GM23338 (cell line): ENCODE data around the gene IQCK. TPM values are rescaled to one million over a fixed set of nuclear protein-coding genes. Genes with fewer than 3 reads are reported as not detected.

Experiments
- ATAC-seq: fragments of 200-7000 bp; cut with Tn5 transposase; 3 replicates; pipeline ENCODE4 v1.9.1; 2020
- DNase-seq: peaks from one replicate; pipeline ENCODE4 v3.0.0-alpha.2; 2015; ENCODE audit warnings: low spot score
- H2AFZ ChIP-seq: fragments of 200-600 bp; sonication (generic); 2 replicates; pipeline ENCODE4 v1.8.0; 2016; ENCODE audit warnings: antibody characterized with exemption, mild to moderate bottlenecking, moderate library complexity
- H3F3A ChIP-seq: fragments of 200-600 bp; sonication (generic); replicated peaks from 2 replicates; pipeline ENCODE4 v1.8.0; 2017; ENCODE audit warnings: antibody characterized with exemption, mixed run types, low read depth
- H3K27ac ChIP-seq: fragments of 200-600 bp; sonication (generic); 2 replicates; pipeline ENCODE4 v1.6.1; 2016; ENCODE audit warnings: low read depth
- H3K27me3 ChIP-seq: fragments of 200-600 bp; sonication (generic); 2 replicates; pipeline ENCODE4 v1.8.0; 2016; ENCODE audit warnings: mild to moderate bottlenecking, mixed run types, moderate library complexity; ENCODE audit not compliant: insufficient read depth
- H3K36me3 ChIP-seq: fragments of 200-600 bp; sonication (generic); 2 replicates; pipeline ENCODE4 v1.8.0; 2016; ENCODE audit warnings: mild to moderate bottlenecking; ENCODE audit not compliant: insufficient read depth
- H3K4me1 ChIP-seq: fragments of 200-600 bp; sonication (generic); 2 replicates; pipeline ENCODE4 v1.8.0; 2016; ENCODE audit warnings: mild to moderate bottlenecking, moderate library complexity; ENCODE audit not compliant: insufficient read depth
- H3K4me2 ChIP-seq: fragments of 200-600 bp; sonication (generic); 2 replicates; pipeline ENCODE4 v1.7.1; 2017; ENCODE audit warnings: mixed run types
- H3K4me3 ChIP-seq: fragments of 200-600 bp; sonication (generic); 2 replicates; pipeline ENCODE4 v1.6.1; 2016; ENCODE audit warnings: mixed run types
- H3K79me2 ChIP-seq: fragments of 200-600 bp; sonication (generic); replicated peaks from 2 replicates; pipeline ENCODE4 v1.8.0; 2017; ENCODE audit warnings: mild to moderate bottlenecking; ENCODE audit not compliant: insufficient read depth
- H3K9me2 ChIP-seq: fragments of 200-600 bp; sonication (generic); 2 replicates; pipeline ENCODE4 v1.8.0; 2017; ENCODE audit not compliant: insufficient read depth
- H4K20me1 ChIP-seq: fragments of 200-600 bp; sonication (generic); replicated peaks from 2 replicates; pipeline ENCODE4 v1.8.0; 2017; ENCODE audit warnings: mild to moderate bottlenecking; ENCODE audit not compliant: insufficient read depth
- H3K27ac Mint-ChIP-seq: 2 replicates; pipeline ENCODE4 v1.8.0; 2020; ENCODE audit warnings: inconsistent platforms, mild to moderate bottlenecking, moderate library complexity, mixed read lengths
- H3K27me3 Mint-ChIP-seq: 3 replicates; pipeline ENCODE4 v1.8.0; 2022; ENCODE audit warnings: low read depth, mild to moderate bottlenecking, moderate library complexity, mixed read lengths, inconsistent platforms; ENCODE audit not compliant: insufficient read depth, poor library complexity
- H3K36me3 Mint-ChIP-seq: 3 replicates; pipeline ENCODE4 v1.8.0; 2021; ENCODE audit warnings: low read depth, mild to moderate bottlenecking, inconsistent platforms, moderate library complexity, mixed read lengths
- H3K4me1 Mint-ChIP-seq: 3 replicates; pipeline ENCODE4 v1.8.0; 2020; ENCODE audit warnings: mild to moderate bottlenecking, inconsistent platforms, mixed read lengths
- H3K4me3 Mint-ChIP-seq: 3 replicates; pipeline ENCODE4 v1.8.0; 2021; ENCODE audit warnings: moderate library complexity, mild to moderate bottlenecking, inconsistent platforms, mixed read lengths
- H3K9me3 Mint-ChIP-seq: 3 replicates; pipeline ENCODE4 v1.8.0; 2020; ENCODE audit warnings: moderate library complexity, mild to moderate bottlenecking, inconsistent platforms, mixed read lengths
- CREB1 ChIP-seq: fragments of 250-450 bp; sonication (Bioruptor Pico); IDR thresholded peaks from 2 replicates; pipeline ENCODE4 v1.5.0; 2020; ENCODE audit warnings: low read depth, mild to moderate bottlenecking, moderate library complexity
- EZH2 ChIP-seq: fragments of 200-600 bp; sonication (generic); IDR thresholded peaks from one replicate; pipeline ENCODE4 v1.8.0; 2017; ENCODE audit warnings: antibody characterized with exemption, mild to moderate bottlenecking, low read depth; ENCODE audit not compliant: unreplicated experiment
- JUNB ChIP-seq: IDR thresholded peaks from one replicate; pipeline ENCODE4 v1.6.1; 2016; ENCODE audit warnings: antibody characterized with exemption; ENCODE audit not compliant: unreplicated experiment
- NANOG ChIP-seq: IDR thresholded peaks from 2 replicates; pipeline ENCODE4 v1.6.1; 2016; ENCODE audit warnings: antibody characterized with exemption, borderline replicate concordance
- POLR2AphosphoS5 ChIP-seq: IDR thresholded peaks from 2 replicates; pipeline ENCODE4 v1.6.1; 2016; ENCODE audit warnings: antibody characterized with exemption, low read depth
- STAT1 ChIP-seq: IDR thresholded peaks from one replicate; pipeline ENCODE4 v1.6.1; 2016; ENCODE audit warnings: antibody characterized with exemption; ENCODE audit not compliant: unreplicated experiment
- ZNF114 ChIP-seq: fragments of 250-450 bp; sonication (Bioruptor Pico); IDR thresholded peaks from 2 replicates; pipeline ENCODE4 v1.5.0; 2020; ENCODE audit warnings: mild to moderate bottlenecking, moderate library complexity
- ZNF331 ChIP-seq: fragments of 250-450 bp; sonication (Bioruptor Pico); IDR thresholded peaks from 2 replicates; pipeline ENCODE4 v1.5.0; 2020; ENCODE audit warnings: low read depth, mild to moderate bottlenecking, moderate library complexity
- ZNF462 ChIP-seq: fragments of 250-450 bp; sonication (Bioruptor Pico); IDR thresholded peaks from 2 replicates; pipeline ENCODE4 v1.5.0; 2020; ENCODE audit warnings: mild to moderate bottlenecking, moderate library complexity
- polyA plus RNA-seq: library from polyadenylated mRNA; unstranded; fragments of >200 nt; fragmentation: Nextera tagmentation; extraction: Ambion mirVana; gene quantifications from 2 replicates; pipeline ENCODE4 v1.2.1, GENCODE V29; 2016
- total RNA-seq: library from RNA; depleted of rRNA; stranded (reverse); fragments of >200 nt; shearing (Covaris generic); gene quantifications from 2 replicates; pipeline ENCODE4 v1.2.3, GENCODE V29; 2014
- TF ChIP-seq, protein P1 (sequence below): IDR thresholded peaks from 2 replicates; pipeline ENCODE4 v1.6.1; 2016; ENCODE audit warnings: antibody characterized with exemption
- TF ChIP-seq, protein P2 (sequence below), 2 experiments: fragments of 200-600 bp in 1 of 2; sonication (generic) in 1 of 2; conservative IDR thresholded peaks; 2 replicates each; pipeline versions ENCODE4 v1.5.1 to v1.6.1; 2016 to 2017; ENCODE audit warnings: antibody characterized with exemption in 2 of 2, low read depth in 2 of 2, mild to moderate bottlenecking in 2 of 2, moderate library complexity in 1 of 2
- TF ChIP-seq, protein P3 (sequence below): IDR thresholded peaks from one replicate; pipeline ENCODE4 v1.6.1; 2018; ENCODE audit warnings: antibody characterized with exemption; ENCODE audit not compliant: unreplicated experiment

Gene IQCK
- total and polyA plus RNA-seq, 2 experiments from 2014 or later, result 7.6 to 10.0 TPM

DNA sequence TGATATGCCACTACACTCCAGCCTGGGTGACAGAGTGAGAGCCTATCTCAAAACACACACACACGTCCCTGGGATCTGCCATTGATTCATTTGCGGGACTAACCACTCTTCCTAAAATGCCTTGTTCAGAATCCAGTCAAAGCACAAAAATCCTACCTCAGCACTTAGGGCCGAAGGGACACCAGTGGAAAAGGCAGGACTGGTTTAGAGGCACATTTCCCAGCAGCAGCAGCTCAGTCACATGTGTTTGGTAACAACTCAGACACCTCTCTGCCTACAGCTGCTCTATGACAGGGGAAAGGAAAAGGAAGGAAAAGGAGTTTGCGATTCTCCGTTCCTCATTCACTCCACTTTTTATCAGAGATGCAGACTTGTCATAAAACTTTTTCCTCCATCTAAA, 12.2 kb upstream of the IQCK start:
- peaks cover 21% of the 10 kb centered on the region for H3K4me1 ChIP-seq
- no peak overlapping the region for H3K4me3 ChIP-seq
- H2AFZ ChIP-seq, result no peak overlapping the region
- ATAC-seq (no peak), DNase-seq (no peak)
- peaks cover 34% of the 10 kb centered on the region for H3K4me1 Mint-ChIP-seq
- peaks cover 62% of the 10 kb centered on the region for H3K79me2 ChIP-seq
- peaks cover 99% of the 10 kb centered on the region for H3K36me3 Mint-ChIP-seq
- peaks cover 19% of the 10 kb centered on the region for H3K27me3 Mint-ChIP-seq
- H3K4me2 ChIP-seq, result no peak overlapping the region
- TF ChIP-seq, protein P1, sequence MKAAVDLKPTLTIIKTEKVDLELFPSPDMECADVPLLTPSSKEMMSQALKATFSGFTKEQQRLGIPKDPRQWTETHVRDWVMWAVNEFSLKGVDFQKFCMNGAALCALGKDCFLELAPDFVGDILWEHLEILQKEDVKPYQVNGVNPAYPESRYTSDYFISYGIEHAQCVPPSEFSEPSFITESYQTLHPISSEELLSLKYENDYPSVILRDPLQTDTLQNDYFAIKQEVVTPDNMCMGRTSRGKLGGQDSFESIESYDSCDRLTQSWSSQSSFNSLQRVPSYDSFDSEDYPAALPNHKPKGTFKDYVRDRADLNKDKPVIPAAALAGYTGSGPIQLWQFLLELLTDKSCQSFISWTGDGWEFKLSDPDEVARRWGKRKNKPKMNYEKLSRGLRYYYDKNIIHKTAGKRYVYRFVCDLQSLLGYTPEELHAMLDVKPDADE, result no peak
- TF ChIP-seq ZNF114 (CRISPR knock-in tag), result no peak
- TF ChIP-seq ZNF462 (CRISPR knock-in tag), result no peak
- TF ChIP-seq STAT1, result no peak
- no peak for TF ChIP-seq POLR2AphosphoS5
- TF ChIP-seq JUNB, result no peak
- no peak for TF ChIP-seq CREB1 (CRISPR knock-in tag)
- TF ChIP-seq EZH2, result no peak
- TF ChIP-seq, protein P2, sequence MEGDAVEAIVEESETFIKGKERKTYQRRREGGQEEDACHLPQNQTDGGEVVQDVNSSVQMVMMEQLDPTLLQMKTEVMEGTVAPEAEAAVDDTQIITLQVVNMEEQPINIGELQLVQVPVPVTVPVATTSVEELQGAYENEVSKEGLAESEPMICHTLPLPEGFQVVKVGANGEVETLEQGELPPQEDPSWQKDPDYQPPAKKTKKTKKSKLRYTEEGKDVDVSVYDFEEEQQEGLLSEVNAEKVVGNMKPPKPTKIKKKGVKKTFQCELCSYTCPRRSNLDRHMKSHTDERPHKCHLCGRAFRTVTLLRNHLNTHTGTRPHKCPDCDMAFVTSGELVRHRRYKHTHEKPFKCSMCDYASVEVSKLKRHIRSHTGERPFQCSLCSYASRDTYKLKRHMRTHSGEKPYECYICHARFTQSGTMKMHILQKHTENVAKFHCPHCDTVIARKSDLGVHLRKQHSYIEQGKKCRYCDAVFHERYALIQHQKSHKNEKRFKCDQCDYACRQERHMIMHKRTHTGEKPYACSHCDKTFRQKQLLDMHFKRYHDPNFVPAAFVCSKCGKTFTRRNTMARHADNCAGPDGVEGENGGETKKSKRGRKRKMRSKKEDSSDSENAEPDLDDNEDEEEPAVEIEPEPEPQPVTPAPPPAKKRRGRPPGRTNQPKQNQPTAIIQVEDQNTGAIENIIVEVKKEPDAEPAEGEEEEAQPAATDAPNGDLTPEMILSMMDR (conservative IDR thresholded peaks at IDR 0.05; ENCODE audit: low read depth in 2 of 2), result no peak
- TF ChIP-seq, protein P3, sequence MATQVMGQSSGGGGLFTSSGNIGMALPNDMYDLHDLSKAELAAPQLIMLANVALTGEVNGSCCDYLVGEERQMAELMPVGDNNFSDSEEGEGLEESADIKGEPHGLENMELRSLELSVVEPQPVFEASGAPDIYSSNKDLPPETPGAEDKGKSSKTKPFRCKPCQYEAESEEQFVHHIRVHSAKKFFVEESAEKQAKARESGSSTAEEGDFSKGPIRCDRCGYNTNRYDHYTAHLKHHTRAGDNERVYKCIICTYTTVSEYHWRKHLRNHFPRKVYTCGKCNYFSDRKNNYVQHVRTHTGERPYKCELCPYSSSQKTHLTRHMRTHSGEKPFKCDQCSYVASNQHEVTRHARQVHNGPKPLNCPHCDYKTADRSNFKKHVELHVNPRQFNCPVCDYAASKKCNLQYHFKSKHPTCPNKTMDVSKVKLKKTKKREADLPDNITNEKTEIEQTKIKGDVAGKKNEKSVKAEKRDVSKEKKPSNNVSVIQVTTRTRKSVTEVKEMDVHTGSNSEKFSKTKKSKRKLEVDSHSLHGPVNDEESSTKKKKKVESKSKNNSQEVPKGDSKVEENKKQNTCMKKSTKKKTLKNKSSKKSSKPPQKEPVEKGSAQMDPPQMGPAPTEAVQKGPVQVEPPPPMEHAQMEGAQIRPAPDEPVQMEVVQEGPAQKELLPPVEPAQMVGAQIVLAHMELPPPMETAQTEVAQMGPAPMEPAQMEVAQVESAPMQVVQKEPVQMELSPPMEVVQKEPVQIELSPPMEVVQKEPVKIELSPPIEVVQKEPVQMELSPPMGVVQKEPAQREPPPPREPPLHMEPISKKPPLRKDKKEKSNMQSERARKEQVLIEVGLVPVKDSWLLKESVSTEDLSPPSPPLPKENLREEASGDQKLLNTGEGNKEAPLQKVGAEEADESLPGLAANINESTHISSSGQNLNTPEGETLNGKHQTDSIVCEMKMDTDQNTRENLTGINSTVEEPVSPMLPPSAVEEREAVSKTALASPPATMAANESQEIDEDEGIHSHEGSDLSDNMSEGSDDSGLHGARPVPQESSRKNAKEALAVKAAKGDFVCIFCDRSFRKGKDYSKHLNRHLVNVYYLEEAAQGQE, result no peak
- no peak for TF ChIP-seq NANOG
- no peak for TF ChIP-seq ZNF331
- H3K9me3 Mint-ChIP-seq, result no peaks in the 10 kb centered on the region
- H3K9me2 ChIP-seq, result no peaks in the 10 kb centered on the region
- 0 out of 2 replicates have a peak overlapping the region, but pooled peaks have one; percentile 32 for H3K27ac ChIP-seq
- H3K27ac Mint-ChIP-seq, result no peak overlapping the region
- H3K4me3 Mint-ChIP-seq, result no peak overlapping the region
- H3K27me3 ChIP-seq, result no peaks in the 10 kb centered on the region
- peaks cover 48% of the 10 kb centered on the region for H4K20me1 ChIP-seq
- H3K36me3 ChIP-seq, result peaks cover 45% of the 10 kb centered on the region
- H3F3A ChIP-seq, result 0 out of 2 replicates have a peak, but pooled peaks cover 2% of the 10 kb centered on the region
